GM12892 (cell line): ENCODE measurements around the gene ANKS4B.

ENCODE experiments used
- POLR2A ChIP-seq: IDR thresholded peaks from 2 replicates; pipeline ENCODE4 v1.6.1; 2011; ENCODE audit warnings: low read depth, low read length, control low read depth
- POLR2AphosphoS5 ChIP-seq: IDR thresholded peaks from 2 replicates; pipeline ENCODE4 v1.6.1; 2011; ENCODE audit warnings: low read depth, low read length, control low read depth

GRCh38 chr16:21256636-21257035 lies 23.1 kb downstream of the ANKS4B start:
- TF ChIP-seq POLR2AphosphoS5 (no peak), POLR2A (no peak)
